NT2/D1 (cell line): ENCODE data around the gene REEP3.
"Not testable (repeated sequence)": the region's sequence is repeated elsewhere in the genome, so short reads cannot be mapped to it uniquely, and the experiment has no call there.

Source experiments
- DNase-seq: peaks from one replicate; pipeline ENCODE4 v3.0.0-alpha.2; 2011; ENCODE audit warnings: low read depth, low spot score
- H3K27me3 ChIP-seq: 2 replicates; pipeline ENCODE4 v1.6.0; 2011; ENCODE audit warnings: mild to moderate bottlenecking; ENCODE audit not compliant: insufficient read length, insufficient read depth
- H3K36me3 ChIP-seq: 2 replicates; pipeline ENCODE4 v1.6.1; 2011; ENCODE audit warnings: mild to moderate bottlenecking, low read length, mixed read lengths; ENCODE audit not compliant: insufficient read depth, insufficient read length
- H3K4me1 ChIP-seq: 2 replicates; pipeline ENCODE4 v1.5.1; 2011; ENCODE audit not compliant: insufficient read depth, insufficient read length
- H3K4me3 ChIP-seq: 2 replicates; pipeline ENCODE4 v1.5.1; 2011; ENCODE audit warnings: low read depth; ENCODE audit not compliant: insufficient read length
- H3K9ac ChIP-seq: 2 replicates; pipeline ENCODE4 v1.6.0; 2011; ENCODE audit warnings: low read depth; ENCODE audit not compliant: insufficient read length
- H3K9me3 ChIP-seq: 2 replicates; pipeline ENCODE4 v1.5.1; 2011; ENCODE audit warnings: mild to moderate bottlenecking, low read length; ENCODE audit not compliant: insufficient read depth
- SUZ12 ChIP-seq: IDR thresholded peaks from 2 replicates; pipeline ENCODE4 v1.6.1; 2011; ENCODE audit not compliant: insufficient read length, insufficient read depth; ENCODE audit errors: extremely low read depth
- YY1 ChIP-seq: IDR thresholded peaks from 2 replicates; pipeline ENCODE4 v1.6.1; 2011; ENCODE audit not compliant: insufficient read length, insufficient read depth
- ZNF274 ChIP-seq: IDR thresholded peaks from 2 replicates; pipeline ENCODE4 v1.6.1; 2011; ENCODE audit warnings: mild to moderate bottlenecking, low read depth, low read length

REEP3 gene

DNA sequence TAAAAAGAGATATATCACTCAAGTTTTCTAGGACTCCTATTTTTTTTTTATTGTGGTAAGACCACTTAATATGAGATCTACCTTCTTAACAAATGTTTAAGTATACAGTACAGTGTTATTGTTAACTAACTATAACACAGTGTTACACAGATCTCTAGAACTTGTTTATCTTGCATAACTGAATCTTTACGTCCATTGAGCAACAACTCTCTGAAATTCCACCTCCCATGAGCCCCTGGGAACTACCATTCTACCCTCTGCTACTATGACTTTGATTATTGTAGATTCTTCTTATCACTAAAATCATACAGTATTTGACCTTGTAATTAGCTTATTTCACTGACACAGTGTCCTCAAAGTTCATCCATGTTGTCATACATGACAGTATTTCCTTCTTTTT lies 22.5 kb upstream of the REEP3 start:
- no peaks in the 10 kb centered on the region for H3K9me3 ChIP-seq
- H3K4me1 ChIP-seq: no peaks in the 10 kb centered on the region
- DNase-seq: no peak
- H3K36me3 ChIP-seq: no peaks in the 10 kb centered on the region
- H3K4me3 ChIP-seq: no peak overlapping the region
- TF ChIP-seq ZNF274 (no peak), SUZ12 (no peak), YY1 (no peak)
- H3K27me3 ChIP-seq: no peaks in the 10 kb centered on the region
- no peak overlapping the region for H3K9ac ChIP-seq

DNA sequence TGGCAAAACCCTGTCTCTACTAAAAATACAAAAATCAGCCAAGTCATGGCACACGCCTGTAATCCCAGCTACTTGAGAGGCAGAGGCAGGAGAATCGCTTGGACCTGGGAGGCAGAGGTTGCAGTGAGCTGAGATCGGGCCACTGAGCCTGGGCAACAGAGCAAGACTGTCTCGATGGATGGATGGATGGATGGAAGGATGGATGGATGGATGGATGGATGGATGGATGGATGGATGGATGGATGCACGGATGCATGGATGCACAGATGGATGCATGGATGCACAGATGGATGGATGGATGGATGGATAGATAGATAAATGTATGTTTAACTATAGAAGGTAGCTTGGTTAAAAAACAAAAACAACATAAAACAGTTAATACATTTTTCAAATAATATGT lies 20.6 kb upstream of the REEP3 start:
- H3K4me1 ChIP-seq, H3K27me3 ChIP-seq, H3K4me3 ChIP-seq, H3K9me3 ChIP-seq, H3K9ac ChIP-seq, DNase-seq, H3K36me3 ChIP-seq: not testable (repeated sequence)

DNA sequence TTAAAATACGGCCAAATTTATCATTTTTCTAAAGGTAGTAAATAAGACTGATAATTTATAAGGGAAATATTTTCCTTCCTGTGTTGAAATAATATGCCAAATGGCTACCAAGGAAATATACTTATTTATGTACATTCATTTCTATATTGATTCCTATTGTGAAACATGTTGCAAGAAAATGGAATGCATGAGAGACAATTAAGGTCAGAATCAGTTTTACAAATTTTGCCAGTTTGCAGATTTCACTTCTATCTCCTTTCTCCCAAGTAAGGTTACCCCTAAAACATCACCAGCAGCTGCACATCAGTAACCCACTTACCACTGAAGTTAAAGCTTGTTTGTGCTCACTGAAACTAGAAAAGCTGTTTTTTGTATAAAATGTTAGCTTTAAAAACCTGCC lies 19.2 kb upstream of the REEP3 start:
- Histone ChIP-seq H3K4me1 (peaks cover 5% of the 10 kb centered on the region), H3K27me3 (no peaks in the 10 kb centered on the region), H3K9me3 (no peaks in the 10 kb centered on the region), H3K36me3 (no peaks in the 10 kb centered on the region), H3K4me3 (no peak overlapping the region), H3K9ac (no peak overlapping the region)
- TF ChIP-seq YY1: no peak
- no peak for TF ChIP-seq SUZ12
- TF ChIP-seq ZNF274: no peak
- DNase-seq: no peak

DNA sequence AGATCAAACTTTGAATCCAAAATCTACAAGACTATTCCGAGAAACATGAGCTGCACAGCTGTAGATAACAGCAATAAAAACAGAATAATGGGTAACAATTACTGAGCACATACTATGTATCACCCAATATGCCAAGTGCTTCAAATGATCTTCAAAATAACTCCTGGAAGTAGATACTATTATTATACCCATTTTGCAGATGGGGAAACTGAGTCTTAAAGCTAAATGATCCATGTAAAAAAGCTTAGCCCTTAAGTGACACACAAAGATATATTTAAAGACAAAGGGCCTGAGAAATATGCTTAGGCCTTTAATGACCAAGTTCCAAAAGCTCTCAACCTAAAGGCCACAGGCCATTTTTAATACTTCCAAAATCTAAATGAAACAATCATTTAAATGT lies 18.4 kb upstream of the REEP3 start:
- Histone ChIP-seq H3K4me1 (peaks cover 5% of the 10 kb centered on the region), H3K36me3 (no peaks in the 10 kb centered on the region), H3K9ac (no peak overlapping the region), H3K4me3 (no peak overlapping the region), H3K9me3 (no peaks in the 10 kb centered on the region), H3K27me3 (no peaks in the 10 kb centered on the region)
- no peak for DNase-seq
- TF ChIP-seq ZNF274: no peak
- TF ChIP-seq SUZ12: no peak
- TF ChIP-seq YY1: no peak

DNA sequence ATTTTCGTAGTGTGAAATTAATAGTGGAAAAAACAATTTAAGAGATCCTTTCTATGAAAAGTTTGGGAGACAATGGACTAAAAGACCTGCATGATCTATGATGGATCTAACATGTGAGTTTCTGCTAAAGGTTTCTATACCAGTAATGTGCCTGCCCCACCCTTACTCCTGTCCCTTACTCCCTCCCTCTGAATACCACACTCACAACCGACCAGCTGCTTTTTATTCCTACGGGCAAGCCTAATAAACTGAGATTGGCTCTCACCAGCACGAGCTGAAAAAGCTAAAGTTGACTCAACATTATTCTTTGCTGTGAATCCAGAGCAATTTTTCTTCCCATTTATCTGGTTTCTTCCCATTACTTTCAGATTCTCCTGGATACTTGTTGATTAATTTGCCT lies 17.8 kb upstream of the REEP3 start:
- Histone ChIP-seq H3K9me3 (no peaks in the 10 kb centered on the region), H3K4me3 (no peak overlapping the region), H3K4me1 (peaks cover 5% of the 10 kb centered on the region), H3K36me3 (no peaks in the 10 kb centered on the region), H3K27me3 (no peaks in the 10 kb centered on the region), H3K9ac (no peak overlapping the region)
- DNase-seq: no peak
- TF ChIP-seq SUZ12: no peak
- no peak for TF ChIP-seq YY1
- no peak for TF ChIP-seq ZNF274

DNA sequence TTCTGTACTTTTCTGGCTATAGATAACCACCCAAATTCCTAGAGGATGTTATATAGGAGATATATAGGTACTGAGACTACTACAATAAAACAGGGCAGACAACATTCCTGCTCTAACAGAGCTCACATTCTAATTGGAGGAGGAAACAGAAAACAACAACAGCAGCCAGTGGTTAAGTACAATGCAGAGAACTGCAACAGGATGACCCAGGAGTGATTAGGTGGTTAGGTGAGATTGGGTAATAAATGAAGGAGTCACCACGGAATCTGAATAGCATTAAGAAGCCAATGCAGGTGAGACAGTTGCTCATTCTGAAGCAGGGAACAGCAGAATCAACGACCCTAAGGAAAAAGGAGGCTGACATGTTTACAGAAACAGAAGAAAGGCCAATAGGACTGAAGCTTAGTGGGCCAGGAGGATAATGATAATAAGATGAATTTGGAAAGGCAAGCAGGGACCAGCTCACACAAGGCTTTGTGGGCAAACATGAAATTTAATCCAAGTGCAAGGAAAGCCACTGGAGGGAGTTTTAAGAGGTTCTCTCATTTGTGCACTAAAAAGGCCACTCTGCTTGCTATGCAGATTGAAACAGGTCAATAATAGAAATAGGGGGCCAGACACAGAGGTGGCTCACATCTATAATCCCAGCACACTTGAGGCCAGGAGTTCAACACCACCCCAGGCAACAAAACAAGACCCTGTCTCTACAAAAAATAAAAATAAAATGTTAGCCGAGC lies 16.9 kb upstream of the REEP3 start:
- Histone ChIP-seq H3K9me3 (no peaks in the 10 kb centered on the region), H3K4me3 (no peak overlapping the region), H3K4me1 (peaks cover 5% of the 10 kb centered on the region), H3K27me3 (no peaks in the 10 kb centered on the region), H3K36me3 (no peaks in the 10 kb centered on the region), H3K9ac (no peak overlapping the region)
- no peak for TF ChIP-seq ZNF274
- TF ChIP-seq YY1: no peak
- no peak for TF ChIP-seq SUZ12
- no peak for DNase-seq

DNA sequence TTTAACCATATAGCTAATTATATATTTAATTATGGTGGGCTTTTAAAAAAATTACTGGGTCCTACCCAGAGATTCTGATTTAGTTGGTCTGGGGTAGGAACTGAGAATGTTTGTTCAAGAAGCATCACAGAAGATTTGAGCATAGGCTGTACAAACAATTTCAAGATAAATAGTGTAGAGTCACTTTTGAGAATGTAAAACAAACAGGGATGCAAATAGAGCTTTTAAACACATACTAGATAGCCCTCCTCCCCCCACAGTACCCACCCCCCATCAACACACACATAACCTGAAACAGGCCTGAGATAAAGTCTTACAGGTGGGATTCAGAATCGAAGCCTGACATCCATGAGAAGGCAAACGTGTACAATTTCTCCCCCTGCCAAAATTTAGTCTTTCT lies 15.6 kb upstream of the REEP3 start:
- TF ChIP-seq YY1: no peak
- H3K27me3 ChIP-seq: no peaks in the 10 kb centered on the region
- no peak overlapping the region for H3K4me3 ChIP-seq
- H3K36me3 ChIP-seq: no peaks in the 10 kb centered on the region
- DNase-seq: no peak
- no peaks in the 10 kb centered on the region for H3K9me3 ChIP-seq
- no peak overlapping the region for H3K9ac ChIP-seq
- peaks cover 5% of the 10 kb centered on the region for H3K4me1 ChIP-seq

DNA sequence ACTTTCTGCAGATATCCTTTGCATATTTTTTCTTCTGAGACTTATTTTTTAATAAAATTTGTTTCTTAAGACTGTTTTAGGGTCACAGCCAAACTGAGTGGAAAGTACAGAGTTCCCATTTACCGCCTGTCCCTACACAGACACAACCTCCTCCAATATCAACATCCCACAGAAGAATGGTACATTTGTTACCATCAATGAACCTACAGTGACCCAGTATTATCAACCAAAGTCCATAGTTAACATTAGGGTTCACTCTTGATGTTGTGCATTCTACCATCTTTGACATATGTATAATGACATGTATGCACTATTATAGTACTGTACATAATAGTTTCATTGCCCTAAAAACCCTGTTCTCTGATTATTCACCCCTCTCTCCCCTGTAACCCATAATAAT lies 14.6 kb upstream of the REEP3 start:
- Histone ChIP-seq H3K9me3 (no peaks in the 10 kb centered on the region), H3K4me1 (peaks cover 5% of the 10 kb centered on the region), H3K36me3 (no peaks in the 10 kb centered on the region), H3K9ac (no peak overlapping the region), H3K27me3 (no peaks in the 10 kb centered on the region), H3K4me3 (no peak overlapping the region)
- no peak for DNase-seq
- TF ChIP-seq SUZ12 (no peak), ZNF274 (no peak), YY1 (no peak)
